ENCODE data around the gene OTOF.

OTOF gene

DNA sequence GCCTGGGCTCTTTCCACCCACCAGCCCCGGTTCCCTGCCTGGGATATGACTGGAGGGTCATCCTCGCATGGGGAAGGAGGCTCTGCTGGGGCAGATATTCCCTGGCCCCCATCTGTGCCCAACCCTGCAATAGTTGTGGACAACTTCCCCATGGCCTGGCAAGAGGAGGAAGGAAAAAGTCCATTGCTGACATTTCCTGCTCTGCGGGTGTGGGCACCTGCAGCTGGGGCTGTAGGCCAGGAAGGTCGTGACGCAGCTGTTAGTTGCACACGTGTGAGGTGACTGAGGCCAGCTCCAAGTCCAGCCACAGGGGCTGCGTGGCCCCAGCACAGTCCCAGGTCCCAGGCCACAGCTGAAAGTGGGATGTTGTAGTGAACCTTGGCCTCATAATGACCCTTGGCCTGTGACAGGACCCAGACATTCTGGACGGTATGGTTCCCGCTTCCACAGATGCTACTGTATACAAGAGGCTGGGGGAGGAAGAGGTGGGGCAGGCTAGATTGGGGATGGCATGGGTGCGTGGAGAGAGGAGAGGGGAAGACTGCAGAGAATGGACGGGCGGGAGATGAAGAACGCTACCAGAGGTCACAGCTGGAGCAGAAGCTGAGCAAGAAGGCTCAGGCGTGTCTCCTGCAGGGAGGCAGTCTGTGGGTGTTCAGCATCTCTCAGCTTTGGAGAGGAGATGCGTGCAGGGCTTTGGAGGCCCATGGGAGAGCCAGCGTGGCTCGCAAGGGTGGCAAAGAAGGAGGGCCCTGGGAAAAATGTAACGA is 22.1 kb downstream of the OTOF start:
- TF ChIP-seq, protein P1, sequence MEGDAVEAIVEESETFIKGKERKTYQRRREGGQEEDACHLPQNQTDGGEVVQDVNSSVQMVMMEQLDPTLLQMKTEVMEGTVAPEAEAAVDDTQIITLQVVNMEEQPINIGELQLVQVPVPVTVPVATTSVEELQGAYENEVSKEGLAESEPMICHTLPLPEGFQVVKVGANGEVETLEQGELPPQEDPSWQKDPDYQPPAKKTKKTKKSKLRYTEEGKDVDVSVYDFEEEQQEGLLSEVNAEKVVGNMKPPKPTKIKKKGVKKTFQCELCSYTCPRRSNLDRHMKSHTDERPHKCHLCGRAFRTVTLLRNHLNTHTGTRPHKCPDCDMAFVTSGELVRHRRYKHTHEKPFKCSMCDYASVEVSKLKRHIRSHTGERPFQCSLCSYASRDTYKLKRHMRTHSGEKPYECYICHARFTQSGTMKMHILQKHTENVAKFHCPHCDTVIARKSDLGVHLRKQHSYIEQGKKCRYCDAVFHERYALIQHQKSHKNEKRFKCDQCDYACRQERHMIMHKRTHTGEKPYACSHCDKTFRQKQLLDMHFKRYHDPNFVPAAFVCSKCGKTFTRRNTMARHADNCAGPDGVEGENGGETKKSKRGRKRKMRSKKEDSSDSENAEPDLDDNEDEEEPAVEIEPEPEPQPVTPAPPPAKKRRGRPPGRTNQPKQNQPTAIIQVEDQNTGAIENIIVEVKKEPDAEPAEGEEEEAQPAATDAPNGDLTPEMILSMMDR (conservative IDR thresholded peaks at IDR 0.05), result no peak
- H3K27ac ChIP-seq, result no peak overlapping the region

DNA sequence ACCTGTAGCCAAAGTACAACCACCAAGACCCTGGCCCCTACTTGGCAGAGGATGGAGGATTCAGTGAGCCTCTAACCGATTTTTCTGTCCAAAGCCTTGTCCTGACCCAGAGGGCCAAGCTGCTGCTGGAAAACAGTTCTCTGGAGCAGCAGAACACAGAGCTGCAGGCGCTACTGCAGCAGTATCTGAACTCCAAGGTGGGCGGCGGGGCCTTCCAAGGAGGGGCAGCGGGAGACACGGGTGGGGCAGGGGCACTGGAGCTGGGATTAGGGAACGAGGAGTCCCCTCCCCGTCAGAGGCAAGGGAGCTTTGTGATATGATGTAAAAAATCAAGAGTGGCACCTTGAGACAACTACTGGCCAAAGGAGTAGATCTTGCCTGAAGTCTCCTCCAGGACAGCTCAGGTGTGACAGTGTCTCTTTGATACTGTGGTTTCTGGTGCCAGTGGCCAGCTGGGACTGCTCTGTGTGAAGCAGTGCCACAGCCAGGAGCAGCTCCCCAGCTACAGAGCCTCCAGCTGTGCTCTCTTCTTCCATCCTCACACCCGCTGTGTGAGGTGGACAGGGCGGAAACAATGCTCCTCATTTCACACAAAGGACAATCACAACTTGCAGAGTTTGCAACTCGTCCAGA is 22.8 kb downstream of the OTOF start:
- H3K27ac ChIP-seq, result no peak overlapping the region

DNA sequence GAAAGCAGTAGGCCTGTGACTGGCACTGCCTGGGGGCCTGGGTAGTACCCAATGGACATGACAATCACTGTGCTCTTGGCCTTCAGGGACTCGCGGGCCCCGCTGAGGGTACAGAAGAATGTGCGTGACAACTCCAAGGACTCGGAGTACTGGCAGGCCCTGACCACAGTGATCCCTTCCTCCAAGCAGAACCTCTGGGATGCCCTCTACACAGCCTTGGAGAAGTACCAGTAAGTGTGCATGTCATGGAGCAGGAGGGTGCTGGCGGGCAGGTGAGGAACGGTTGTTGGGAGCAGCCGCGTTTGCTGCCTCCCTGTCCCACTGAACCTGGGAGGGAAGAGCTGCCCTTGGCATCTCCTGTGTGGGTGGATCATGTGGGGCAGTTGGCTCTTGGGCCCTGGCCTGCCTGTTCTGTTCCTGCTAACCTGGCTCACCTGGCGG is 23.3 kb downstream of the OTOF start:
- TF ChIP-seq, protein P1 (conservative IDR thresholded peaks at IDR 0.05), result no peak
- no peak overlapping the region for H3K27ac ChIP-seq

More for the DNA sequence above, 22.8 kb downstream of the OTOF start:
- TF ChIP-seq, protein P1 (conservative IDR thresholded peaks at IDR 0.05), result no peak

DNA sequence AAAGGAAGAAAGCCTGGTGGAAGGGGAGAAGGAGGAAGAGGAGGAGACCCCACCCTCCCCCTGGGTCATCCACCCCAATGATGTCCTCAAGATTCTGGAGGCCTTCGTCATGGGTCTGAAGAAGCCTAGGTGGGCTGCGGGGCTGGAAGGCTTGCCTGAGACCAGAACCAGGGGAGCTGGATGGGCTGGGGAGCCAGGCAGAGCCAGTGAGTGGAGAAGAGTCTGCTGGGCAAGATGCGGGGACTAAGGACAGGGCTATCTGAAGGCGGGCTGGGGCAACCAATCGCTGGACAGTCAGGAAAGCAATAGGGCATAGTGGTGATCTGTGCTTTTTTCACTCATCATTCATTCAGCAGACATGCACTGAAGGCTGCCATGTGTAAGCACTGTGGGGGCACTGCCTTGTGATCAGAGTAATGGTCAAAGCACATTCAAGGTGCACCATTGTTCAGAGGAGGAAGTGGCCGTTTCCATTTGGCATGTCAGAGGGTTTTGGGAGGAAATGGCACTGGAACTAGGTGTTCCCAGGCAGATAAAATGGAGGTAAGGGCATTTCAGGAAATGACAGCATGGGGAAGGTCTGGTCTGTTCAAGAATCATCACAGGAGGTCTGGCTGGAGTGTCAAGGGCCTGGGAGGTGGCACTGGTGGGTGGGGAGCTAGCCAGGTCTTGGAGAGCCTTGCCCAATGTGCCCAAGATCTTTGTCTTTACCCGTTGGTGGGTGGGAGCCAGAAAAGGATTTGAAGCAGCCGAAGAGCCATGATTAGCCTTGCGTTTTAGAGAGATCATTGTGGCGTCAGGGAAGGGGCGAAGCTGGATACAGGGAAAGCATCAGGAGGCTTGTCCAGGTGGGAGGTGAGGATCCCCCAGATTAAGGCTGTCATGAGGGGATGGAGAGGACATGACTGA is 24.2 kb downstream of the OTOF start:
- H3K27ac ChIP-seq, result no peak overlapping the region
- TF ChIP-seq, protein P1 (conservative IDR thresholded peaks at IDR 0.05), result no peak

DNA sequence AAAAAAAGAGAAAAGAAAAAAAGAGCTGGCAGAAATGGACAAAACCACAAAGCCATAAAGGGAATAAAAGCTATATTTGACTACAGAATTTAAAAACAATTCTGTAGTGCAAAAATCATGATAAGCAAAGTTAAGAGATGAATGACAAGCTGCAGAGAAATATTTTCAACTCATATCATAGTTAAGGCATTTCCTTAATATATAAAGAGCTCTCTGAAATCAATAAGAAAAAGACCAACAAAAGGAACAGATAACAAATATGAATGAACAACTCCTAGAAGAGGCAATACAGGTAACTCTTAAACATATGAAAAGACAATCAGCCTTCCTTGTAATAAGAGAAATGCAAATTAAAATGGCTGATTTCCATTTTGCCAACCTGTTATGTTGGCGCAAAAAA is 26.2 kb downstream of the OTOF start:
- TF ChIP-seq, protein P1 (conservative IDR thresholded peaks at IDR 0.05), result no peak
- H3K27ac ChIP-seq, result no peak overlapping the region

DNA sequence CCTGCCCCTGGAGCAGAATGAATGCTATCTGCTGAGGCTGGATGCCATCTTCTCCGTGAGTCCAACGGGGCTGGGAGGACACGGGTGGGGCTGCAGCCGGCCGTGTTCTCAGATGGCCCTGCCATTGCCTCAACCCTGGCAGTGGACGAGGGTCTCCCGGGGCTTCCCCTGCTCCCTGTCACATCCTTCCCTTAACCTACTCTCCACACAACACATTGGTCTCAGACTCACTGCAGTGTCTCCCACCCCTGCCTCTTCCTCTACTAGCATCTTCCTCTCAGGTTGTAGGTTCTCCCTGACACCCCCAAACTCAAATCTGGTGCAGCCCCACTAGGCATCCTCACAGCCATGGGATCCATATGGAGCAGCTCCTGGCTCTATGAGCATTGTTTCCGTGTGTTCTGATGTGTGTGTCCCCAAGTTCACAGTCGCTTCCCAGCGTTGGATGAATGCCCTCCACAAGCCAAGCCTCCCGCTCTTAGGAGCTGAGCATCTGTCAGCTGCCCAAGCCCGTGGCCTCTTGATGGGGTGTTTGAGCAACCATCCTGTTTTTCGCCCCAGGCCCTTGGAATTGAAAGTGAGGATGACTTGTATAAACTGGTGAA is 27.8 kb downstream of the OTOF start:
- no peak overlapping the region for H3K27ac ChIP-seq
- TF ChIP-seq, protein P1 (conservative IDR thresholded peaks at IDR 0.05), result no peak
